ENCODE data around the gene IFNL3.
"Not testable (repeated sequence)": the region's sequence is repeated elsewhere in the genome, so short reads cannot be mapped to it uniquely, and the experiment has no call there.

IFNL3 gene

GRCh38 chr19:39218230-39219007 is 26.4 kb downstream of the IFNL3 start:
- DNase-seq (ENCODE audit: low read depth): no peak

GRCh38 chr19:39217094-39217493 is 27.7 kb downstream of the IFNL3 start:
- no peak for DNase-seq (ENCODE audit: low read depth)

GRCh38 chr19:39215323-39215722 is 29.5 kb downstream of the IFNL3 start:
- not testable (repeated sequence) for DNase-seq (ENCODE audit: low read depth)

- DNase-seq (ENCODE audit: low read depth): no peak
These were observed 32.4 kb downstream of the IFNL3 start for GRCh38 chr19:39212375-39212742.

GRCh38 chr19:39211731-39212374 is 33.0 kb downstream of the IFNL3 start:
- no peak for DNase-seq (ENCODE audit: low read depth)

- no peak for DNase-seq (ENCODE audit: low read depth)
These were observed 35.6 kb downstream of the IFNL3 start for GRCh38 chr19:39209196-39209595.

GRCh38 chr19:39208175-39208795 is 36.5 kb downstream of the IFNL3 start:
- no peak for DNase-seq (ENCODE audit: low read depth)

- no peak for DNase-seq (ENCODE audit: low read depth)
These were observed 37.4 kb downstream of the IFNL3 start for GRCh38 chr19:39207293-39207836.

GRCh38 chr19:39206122-39206521 is 38.7 kb downstream of the IFNL3 start:
- DNase-seq (ENCODE audit: low read depth): no peak

- no peak for DNase-seq (ENCODE audit: low read depth)
These were observed 39.4 kb downstream of the IFNL3 start for GRCh38 chr19:39205449-39205764.

- DNase-seq (ENCODE audit: low read depth): no peak
These were observed 41.1 kb downstream of the IFNL3 start, which contains the start of gene SYCN for GRCh38 chr19:39203372-39204341. TSS of gene SYCN (minus strand) at chr19:39204263. CDS start at chr19:39204254, 9 bp downstream.

GRCh38 chr19:39202998-39203355 is 41.8 kb downstream of the IFNL3 start:
- no peak for DNase-seq (ENCODE audit: low read depth)

GRCh38 chr19:39200803-39201115 is 44.0 kb downstream of the IFNL3 start:
- DNase-seq (ENCODE audit: low read depth): no peak

GRCh38 chr19:39200066-39200802 is 44.6 kb downstream of the IFNL3 start:
- DNase-seq (ENCODE audit: low read depth): no peak

- DNase-seq (ENCODE audit: low read depth): no peak
These were observed 45.8 kb downstream of the IFNL3 start for GRCh38 chr19:39199025-39199424.

- DNase-seq (ENCODE audit: low read depth): no peak
These were observed 47.0 kb downstream of the IFNL3 start for GRCh38 chr19:39197808-39198207.

- no peak for DNase-seq (ENCODE audit: low read depth)
These were observed 47.8 kb downstream of the IFNL3 start, which contains the start of gene NCCRP1 for GRCh38 chr19:39196860-39197562. TSS of gene NCCRP1 (plus strand) at chr19:39196964. CDS start at chr19:39196983, 19 bp downstream.

- DNase-seq (ENCODE audit: low read depth): no peak
These were observed 48.5 kb downstream of the IFNL3 start for GRCh38 chr19:39196320-39196719.

GRCh38 chr19:39195755-39196154 is 49.1 kb downstream of the IFNL3 start:
- DNase-seq (ENCODE audit: low read depth): no peak

GRCh38 chr19:39194832-39195542 is 49.8 kb downstream of the IFNL3 start:
- no peak for DNase-seq (ENCODE audit: low read depth)

Measured in non-pigmented ciliary epithelial cell (primary cell).